Measurements from ENCODE around the gene SKOR1.

SKOR1 gene

GRCh38 chr15:67853454-67853853, 28.1 kb downstream of the SKOR1 start:
- DNase-seq = no peak

DNA sequence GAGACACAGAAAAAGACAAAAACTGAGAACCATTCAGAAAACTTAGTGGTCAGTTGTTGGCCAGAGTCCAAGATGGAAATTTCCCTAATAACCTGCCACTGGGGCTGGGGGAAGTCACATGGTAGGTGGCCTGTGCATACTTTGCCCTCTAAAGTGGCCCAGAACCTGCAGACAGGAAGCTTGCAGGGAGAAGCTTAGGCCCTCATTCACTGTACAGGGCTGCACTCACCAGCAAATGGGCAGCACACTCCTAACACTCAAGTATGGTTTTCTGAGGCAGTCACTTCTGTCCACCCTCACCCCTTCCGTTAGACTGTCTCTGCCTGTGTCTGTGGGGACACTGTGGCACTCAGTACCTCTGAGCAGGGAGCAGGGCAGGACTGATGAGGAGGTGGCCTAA, 29.0 kb downstream of the SKOR1 start:
- DNase-seq = no peak

- DNase-seq = no peak
Observed at GRCh38 chr15:67855842-67856241, 30.5 kb downstream of the SKOR1 start.

GRCh38 chr15:67857220-67857619, 31.9 kb downstream of the SKOR1 start:
- no peak for DNase-seq

GRCh38 chr15:67859331-67859946, 34.1 kb downstream of the SKOR1 start:
- DNase-seq = no peak

DNA sequence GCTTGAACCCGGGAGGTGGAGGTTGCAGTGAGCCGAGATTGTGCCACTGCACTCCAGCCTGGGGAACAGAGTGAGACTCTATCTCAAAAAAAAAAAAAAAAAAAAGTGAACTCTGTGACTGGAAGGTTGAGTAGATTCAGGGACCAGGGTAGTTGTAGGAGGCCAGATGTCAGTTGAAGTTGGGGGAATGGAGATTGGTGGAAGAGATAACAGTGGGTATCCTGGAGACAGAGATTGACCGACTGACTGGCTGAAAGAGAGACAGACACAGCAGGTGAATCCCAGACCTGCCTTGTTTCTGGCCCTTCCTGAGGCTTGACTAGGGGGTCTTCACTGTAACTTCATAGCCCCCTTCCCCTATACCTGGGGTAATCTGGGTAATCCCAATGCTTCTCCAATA, 36.7 kb downstream of the SKOR1 start:
- DNase-seq = no peak

GRCh38 chr15:67862750-67863441, 37.6 kb downstream of the SKOR1 start:
- DNase-seq = no peak

DNA sequence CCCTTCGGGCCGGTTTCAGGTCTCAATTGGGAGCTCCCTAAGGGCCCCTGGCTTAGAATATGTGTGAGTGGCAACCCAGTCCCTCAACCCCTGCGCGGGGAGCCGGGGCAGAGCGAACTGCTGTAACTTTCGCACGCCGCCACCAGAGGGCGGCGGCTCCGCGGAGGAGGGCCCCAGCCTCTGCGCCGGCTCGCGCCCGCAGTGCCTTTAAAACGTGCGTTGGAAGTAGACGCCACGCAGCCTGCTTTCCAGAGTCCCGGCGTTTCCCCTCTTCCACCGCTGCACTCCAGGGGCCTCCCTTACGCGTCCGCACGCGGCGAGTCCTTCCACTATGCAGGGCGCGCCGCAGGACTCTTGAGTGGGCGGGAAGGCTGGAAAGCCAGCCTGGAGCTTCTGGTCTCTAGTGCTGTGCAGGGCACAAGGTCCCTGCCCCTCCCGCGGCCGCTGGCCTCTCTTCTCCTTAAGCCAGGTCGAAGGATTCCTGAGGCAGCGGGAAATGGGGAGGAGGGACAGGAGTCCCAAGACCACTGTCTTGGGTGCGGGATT, 38.2 kb downstream of the SKOR1 start:
- DNase-seq = peak; percentile 25 to 69 (median 59)

- DNase-seq = no peak
Observed at GRCh38 chr15:67865331-67865730, 40.0 kb downstream of the SKOR1 start.

- no peak for DNase-seq
Observed at GRCh38 chr15:67865766-67866165, 40.5 kb downstream of the SKOR1 start.

GRCh38 chr15:67869701-67870100, 44.4 kb downstream of the SKOR1 start:
- DNase-seq = no peak

DNA sequence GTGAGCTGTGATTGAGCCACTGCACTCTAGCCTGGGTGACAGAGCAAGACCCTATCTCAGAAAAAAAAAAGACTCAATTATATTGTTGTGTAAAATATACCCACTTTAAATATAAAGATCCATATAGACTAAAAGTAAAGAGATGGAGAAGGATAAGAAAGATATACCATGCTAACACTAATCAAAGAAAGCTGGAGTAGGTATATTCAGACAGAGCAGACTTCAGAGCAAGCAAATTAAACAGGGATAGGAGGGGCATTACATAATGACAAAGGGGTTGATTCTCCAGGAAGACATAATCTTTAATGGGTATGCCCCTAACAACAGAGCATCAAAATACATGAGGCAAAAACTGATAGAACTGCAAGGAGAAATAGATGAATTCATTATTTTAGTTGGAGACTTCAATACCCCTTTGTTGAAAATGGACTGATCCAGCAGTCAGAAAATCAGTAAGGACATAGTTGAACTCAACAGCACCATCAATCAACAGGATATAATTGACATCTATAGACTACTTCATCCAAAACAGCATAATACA, 45.6 kb downstream of the SKOR1 start:
- DNase-seq = no peak

DNA sequence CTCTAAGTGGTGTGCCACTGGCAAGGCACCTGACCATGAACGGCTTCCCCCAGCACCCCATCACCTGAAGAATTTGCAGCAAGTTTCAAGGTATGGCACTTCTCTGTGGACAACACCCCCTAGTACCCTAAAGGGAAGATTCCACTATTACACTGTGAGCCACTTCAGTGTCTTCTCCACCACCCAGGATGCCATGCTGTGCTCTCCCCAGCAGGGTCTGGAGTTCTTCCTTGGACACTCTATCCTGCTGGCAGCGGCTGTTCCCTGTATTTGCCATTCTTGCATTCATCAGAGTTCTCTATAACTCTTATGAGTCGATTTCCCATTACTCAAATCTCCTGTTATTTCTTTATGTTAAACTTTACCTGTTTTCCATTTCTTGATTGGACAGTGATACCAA, 48.5 kb downstream of the SKOR1 start:
- no peak for DNase-seq

GRCh38 chr15:67878712-67879206, 53.5 kb downstream of the SKOR1 start:
- DNase-seq = no peak

- no peak for DNase-seq
Observed at GRCh38 chr15:67879440-67880129, 54.3 kb downstream of the SKOR1 start.

- no peak for DNase-seq
Observed at GRCh38 chr15:67880651-67881182, 55.4 kb downstream of the SKOR1 start.

DNA sequence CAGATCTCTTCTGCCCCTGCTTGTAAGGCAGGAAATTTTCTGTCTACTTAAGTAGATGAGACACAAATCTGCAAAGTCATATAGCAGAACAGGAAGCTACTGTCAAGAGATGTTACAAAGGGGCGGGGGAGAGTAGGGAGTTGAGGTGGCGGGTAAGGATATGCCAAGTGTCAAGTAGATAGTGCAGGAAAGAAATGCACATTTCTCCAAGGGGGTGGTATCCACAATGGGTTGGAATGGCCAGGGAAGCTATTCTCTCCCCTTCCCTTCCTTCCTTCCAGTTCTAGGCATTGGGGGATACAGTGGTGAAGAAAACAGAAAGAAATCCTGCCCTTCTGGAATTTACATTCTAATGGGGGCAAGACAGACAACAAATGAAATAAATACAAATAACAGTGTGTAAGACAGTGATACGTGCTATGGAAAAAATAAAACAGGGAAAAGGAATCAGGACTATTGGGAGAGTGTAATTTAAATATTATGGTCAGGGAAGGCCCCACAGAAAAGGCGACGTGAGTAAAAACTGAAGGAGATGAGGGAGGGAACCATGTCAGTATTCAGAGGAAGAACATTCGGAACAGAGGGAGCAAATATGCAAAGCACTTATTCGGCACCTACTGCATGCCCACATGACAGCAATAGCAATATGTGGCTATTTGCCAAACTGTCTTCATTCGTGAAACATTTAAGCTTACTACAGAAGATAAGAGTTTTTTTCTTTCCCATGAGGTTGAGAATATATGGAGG, 57.4 kb downstream of the SKOR1 start:
- DNase-seq = peak in 1 of 5 experiments; percentile 24

- no peak for DNase-seq
Observed at GRCh38 chr15:67883234-67883773, 58.0 kb downstream of the SKOR1 start.

- DNase-seq = no peak
Observed at GRCh38 chr15:67884009-67884408, 58.7 kb downstream of the SKOR1 start.

Measured in T-helper 2 cell (primary cell).